LNCaP clone FGC (cell line): Measurements from ENCODE around the gene FLT3.

Source experiments
- DNase-seq: peaks from one replicate; pipeline ENCODE4 v3.0.0-alpha.2; 2011; ENCODE audit warnings: low read depth
- H3K4me3 ChIP-seq: 2 replicates; pipeline ENCODE4 v1.5.1; 2011; ENCODE audit warnings: mild to moderate bottlenecking, low read depth, low read length, control low read depth
- CTCF ChIP-seq: IDR thresholded peaks from 2 replicates; pipeline ENCODE4 v1.5.1; 2012; ENCODE audit warnings: mild to moderate bottlenecking; ENCODE audit not compliant: control insufficient read depth, insufficient read depth; ENCODE audit errors: extremely low read depth

FLT3 gene

GRCh38 chr13:28045861-28046260 lies 54.5 kb downstream of the FLT3 start:
- no peak for TF ChIP-seq CTCF
- no peak overlapping the region for H3K4me3 ChIP-seq
- no peak for DNase-seq

- no peak for DNase-seq
These were observed 55.8 kb downstream of the FLT3 start for GRCh38 chr13:28044608-28045007.

GRCh38 chr13:28043224-28043623 lies 57.2 kb downstream of the FLT3 start:
- no peak for TF ChIP-seq CTCF
- no peak for DNase-seq
- H3K4me3 ChIP-seq = no peak overlapping the region

More at GRCh38 chr13:28044608-28045007, 55.8 kb downstream of the FLT3 start:
- no peak overlapping the region for H3K4me3 ChIP-seq
- TF ChIP-seq CTCF = no peak

GRCh38 chr13:28041501-28041900 lies 58.9 kb downstream of the FLT3 start:
- no peak for TF ChIP-seq CTCF
- DNase-seq = no peak
- H3K4me3 ChIP-seq = no peak overlapping the region

DNA sequence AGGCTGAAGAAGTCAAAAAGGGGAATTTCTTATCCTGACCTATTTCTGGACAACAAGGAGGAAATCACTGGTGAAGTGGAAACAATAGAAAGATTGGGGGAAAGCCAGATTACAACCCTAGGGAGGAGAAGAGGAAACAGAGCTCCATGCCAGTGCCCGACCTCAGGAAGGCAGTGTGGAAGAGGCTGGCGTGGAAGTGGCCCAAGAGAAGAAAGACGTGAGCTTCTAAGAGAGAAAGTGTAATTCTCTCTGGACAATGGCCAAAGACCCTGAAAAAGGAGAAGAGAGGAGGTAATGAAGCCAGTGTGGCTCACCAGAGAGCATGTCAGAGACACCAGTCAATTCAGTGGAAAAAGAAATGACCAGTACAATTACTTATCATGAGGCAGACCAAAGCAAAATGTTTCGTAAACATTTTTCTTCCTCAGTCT lies 59.3 kb downstream of the FLT3 start:
- H3K4me3 ChIP-seq = no peak overlapping the region
- DNase-seq = no peak
- no peak for TF ChIP-seq CTCF

GRCh38 chr13:28037399-28037798 lies 63.0 kb downstream of the FLT3 start:
- H3K4me3 ChIP-seq = no peak overlapping the region
- no peak for TF ChIP-seq CTCF
- DNase-seq = no peak

- DNase-seq = peak; percentile 39
- TF ChIP-seq CTCF = no peak
- H3K4me3 ChIP-seq = no peak overlapping the region
These were observed 65.1 kb downstream of the FLT3 start for GRCh38 chr13:28035146-28035782.
